HG02623 (cell line): Measurements from ENCODE around the gene ARFGEF3.
"Not testable (repeated sequence)": the region's sequence is repeated elsewhere in the genome, so short reads cannot be mapped to it uniquely, and the experiment has no call there.

ENCODE experiments used
- ATAC-seq: cut with Tn5 transposase; IDR thresholded peaks from one replicate; pipeline ENCODE4 v1.9.1; 2021; ENCODE audit warnings: moderate library complexity; ENCODE audit not compliant: unreplicated experiment

ARFGEF3 gene, protein sequence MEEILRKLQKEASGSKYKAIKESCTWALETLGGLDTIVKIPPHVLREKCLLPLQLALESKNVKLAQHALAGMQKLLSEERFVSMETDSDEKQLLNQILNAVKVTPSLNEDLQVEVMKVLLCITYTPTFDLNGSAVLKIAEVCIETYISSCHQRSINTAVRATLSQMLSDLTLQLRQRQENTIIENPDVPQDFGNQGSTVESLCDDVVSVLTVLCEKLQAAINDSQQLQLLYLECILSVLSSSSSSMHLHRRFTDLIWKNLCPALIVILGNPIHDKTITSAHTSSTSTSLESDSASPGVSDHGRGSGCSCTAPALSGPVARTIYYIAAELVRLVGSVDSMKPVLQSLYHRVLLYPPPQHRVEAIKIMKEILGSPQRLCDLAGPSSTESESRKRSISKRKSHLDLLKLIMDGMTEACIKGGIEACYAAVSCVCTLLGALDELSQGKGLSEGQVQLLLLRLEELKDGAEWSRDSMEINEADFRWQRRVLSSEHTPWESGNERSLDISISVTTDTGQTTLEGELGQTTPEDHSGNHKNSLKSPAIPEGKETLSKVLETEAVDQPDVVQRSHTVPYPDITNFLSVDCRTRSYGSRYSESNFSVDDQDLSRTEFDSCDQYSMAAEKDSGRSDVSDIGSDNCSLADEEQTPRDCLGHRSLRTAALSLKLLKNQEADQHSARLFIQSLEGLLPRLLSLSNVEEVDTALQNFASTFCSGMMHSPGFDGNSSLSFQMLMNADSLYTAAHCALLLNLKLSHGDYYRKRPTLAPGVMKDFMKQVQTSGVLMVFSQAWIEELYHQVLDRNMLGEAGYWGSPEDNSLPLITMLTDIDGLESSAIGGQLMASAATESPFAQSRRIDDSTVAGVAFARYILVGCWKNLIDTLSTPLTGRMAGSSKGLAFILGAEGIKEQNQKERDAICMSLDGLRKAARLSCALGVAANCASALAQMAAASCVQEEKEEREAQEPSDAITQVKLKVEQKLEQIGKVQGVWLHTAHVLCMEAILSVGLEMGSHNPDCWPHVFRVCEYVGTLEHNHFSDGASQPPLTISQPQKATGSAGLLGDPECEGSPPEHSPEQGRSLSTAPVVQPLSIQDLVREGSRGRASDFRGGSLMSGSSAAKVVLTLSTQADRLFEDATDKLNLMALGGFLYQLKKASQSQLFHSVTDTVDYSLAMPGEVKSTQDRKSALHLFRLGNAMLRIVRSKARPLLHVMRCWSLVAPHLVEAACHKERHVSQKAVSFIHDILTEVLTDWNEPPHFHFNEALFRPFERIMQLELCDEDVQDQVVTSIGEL (N-terminal part only)

DNA sequence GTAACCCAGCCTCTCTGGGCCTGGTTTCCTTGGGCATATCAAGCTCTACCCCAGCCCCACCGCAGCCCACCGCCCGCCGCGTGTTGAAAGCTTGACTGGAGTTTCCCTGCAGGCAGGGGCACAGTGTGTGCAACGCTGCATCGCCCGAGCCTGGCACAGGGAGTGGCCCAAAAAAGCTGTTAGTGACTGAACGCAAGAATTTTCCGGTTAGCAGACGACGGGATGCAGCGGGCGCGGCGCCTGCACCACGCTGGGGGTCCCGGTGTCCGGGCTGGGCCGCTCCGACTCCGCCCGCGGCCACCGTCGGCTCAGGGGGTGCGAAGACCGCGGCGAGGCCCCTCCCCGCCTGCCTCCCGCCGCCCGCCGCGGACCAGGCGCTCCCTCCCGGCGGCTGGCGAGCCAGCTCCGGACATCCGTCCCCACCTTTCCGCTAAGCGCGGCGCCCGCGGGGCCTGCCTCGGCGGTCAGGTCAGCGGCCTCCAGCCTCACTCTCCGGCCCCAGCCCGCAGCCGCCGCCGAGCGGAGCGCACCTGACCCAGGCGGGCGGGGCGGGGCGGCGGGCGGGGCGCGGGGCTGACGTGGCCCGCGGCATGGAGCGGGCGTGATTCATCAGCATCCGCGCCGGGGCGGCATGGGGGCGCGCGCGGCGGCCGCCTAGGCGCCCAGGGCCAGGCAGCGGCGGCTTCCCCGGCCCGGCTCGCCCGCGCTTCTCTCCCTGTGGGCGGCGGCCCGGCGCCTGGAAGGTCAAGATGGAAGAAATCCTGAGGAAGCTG, at the start of gene ARFGEF3:
Gene ARFGEF3, plus strand, starts transcription at position 602 of the 773 bp plus-strand sequence. Its CDS starts 148 bp downstream, at position 750.
- ATAC-seq = peak; percentile 50

DNA sequence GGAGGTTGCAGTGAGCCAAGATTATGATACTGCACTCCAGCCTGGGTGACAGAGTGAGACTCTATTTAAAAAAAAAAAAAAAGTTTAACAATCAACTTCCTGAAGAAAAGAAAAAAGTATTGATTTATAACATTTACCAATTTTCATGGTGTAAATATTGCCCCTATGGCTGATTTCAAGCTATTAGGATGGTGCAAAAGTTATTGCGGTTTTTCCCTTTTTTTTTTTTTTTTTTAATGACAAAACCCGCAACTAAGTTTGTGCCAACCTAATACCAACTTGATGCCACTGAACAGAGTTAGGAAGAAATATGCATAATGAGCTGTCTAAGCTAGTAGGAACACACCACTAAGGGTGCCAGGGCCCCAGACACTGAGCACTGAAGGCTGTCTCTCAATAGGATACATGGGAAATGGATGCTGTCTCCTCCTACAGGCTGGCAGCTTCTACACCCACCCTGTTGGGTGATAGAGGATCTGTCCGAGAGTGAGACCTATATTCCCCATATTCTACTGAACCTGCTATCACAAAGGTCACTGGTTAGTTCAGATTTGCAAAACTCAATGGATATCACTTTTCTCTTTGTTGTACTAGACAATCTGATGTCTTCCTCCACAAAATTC, 48.0 kb upstream of the ARFGEF3 start:
- no peak for ATAC-seq

DNA sequence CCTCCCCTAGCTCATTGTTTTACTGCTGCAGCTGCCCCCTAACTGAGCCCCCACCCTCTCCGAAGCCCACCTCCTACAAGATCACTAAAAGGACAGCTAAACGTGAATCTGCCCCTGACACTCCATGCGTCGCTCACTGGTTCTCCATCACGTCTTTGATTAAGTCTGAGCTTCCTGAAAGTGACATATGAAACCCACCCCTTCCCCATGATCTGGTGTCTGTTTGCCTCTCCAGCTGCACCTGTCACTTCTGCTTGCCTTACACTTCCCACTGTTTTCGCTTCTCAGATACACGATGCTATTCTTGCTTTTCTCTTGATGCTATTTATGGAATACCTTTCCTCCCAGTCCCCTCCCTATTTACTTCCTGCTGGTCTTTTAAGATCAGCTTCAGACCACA, 46.5 kb upstream of the ARFGEF3 start:
- ATAC-seq = no peak

DNA sequence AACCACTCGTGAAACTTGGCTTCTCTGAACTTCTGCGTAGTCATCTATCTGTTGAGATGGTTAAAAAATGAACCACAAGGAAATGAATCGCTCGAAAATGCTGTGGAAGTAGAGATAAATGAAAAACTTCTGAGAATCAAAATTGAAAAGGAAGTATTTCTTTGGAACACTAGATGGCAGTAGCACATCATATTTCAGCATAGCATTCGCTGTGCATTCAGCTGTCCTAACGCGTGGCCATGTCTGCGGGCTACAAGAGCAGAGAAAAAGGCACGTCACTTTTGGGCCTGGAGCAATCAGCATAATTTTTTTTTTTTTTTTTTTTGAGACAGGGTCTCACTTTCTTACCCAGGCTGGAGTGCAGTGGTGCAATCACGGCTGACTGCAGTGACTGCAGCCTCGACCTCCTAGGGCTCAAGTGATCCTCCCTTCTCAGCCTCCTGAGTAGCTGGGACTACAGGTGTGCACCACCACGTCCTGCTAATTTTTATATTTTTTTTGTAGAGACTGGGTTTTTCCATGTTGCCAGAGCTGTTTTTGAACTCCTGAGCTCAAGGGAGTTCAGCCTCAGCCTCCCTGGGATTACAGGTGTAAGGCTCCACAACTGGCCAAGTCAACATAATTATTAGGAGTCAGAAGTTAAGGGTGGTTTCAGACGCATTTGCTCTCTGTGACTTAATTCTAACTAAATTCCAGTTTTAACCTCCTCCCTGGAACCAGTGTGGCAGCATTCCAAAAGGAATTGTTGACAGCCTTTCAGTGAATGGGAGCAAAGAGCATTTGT, 45.7 kb upstream of the ARFGEF3 start:
- peak; percentile 60 for ATAC-seq

DNA sequence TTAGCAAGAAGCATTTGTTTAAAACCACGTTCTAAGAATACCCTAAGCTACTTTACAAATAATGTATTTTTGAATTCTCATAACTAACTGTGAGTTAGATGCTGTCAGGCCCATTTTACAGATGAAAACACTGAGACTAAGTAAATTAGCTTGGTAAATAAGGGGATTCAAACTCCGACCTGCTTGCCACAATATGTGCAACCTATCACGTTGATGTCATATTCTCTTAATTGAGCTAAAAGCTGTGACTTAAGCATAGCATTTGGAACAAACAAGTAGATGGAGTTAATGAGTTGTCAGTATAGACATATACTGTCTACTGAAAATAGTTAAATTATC, 45.1 kb upstream of the ARFGEF3 start:
- ATAC-seq = no peak

DNA sequence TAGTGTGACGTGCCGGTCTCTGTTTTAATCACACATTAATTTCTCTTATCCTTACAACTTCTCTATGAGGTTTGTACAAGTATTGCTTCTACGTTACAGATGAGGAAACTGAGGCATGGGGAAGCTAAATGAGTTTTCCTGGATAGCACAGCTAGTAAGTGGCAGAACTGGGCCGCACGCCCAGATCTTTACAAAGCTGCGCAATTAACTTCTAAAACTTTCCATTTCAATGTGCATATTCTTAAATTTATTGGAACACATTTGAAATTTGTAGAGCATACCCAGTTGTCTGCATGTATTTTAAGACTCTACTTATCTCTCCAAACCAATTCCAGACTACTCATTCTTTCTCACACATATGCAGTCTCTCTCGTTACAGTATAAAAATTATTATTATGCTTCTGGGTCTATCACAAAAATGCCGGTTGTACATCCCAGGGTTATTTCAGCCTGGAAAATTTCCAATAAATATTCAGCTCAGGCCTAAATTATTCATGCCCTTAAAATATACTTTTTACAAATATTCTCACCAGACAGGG, 44.3 kb upstream of the ARFGEF3 start:
- ATAC-seq = no peak

DNA sequence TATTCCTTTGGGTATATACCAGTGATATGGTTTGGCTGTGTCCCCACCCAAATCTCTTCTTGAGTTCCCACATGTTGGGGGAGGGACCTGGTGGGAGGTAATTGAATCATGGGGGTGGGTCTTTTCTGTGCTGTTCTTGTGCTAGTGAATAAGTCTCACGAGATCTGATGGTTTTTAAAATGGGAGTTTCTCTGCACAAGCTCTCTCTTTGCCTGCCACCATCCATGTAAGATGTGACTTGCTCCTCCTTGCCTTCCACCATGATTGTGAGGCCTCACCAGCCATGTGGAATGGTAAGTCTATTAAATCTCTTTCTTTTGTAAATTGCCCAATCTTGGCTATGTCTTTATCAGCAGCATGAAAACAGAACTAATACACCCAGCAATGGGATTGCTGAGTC, 42.5 kb upstream of the ARFGEF3 start:
- not testable (repeated sequence) for ATAC-seq

DNA sequence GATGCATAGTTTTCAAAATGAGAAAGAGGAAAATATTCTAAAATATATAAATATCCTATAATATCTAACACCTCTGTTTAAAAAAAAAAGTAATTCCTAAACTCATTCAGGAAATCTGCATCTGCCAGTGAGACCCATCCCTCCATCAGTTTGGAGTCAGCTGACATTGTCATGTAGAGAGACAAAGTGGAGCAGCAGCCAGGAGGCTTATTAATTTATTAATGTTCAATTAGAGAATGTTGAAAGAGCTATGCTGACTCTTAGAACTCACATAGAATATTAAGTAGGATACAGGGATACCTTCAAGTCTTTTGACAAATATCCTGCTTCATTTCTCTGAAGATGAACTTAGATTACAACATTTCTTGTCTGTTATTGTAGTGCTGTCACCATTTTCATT, 41.8 kb upstream of the ARFGEF3 start:
- no peak for ATAC-seq

DNA sequence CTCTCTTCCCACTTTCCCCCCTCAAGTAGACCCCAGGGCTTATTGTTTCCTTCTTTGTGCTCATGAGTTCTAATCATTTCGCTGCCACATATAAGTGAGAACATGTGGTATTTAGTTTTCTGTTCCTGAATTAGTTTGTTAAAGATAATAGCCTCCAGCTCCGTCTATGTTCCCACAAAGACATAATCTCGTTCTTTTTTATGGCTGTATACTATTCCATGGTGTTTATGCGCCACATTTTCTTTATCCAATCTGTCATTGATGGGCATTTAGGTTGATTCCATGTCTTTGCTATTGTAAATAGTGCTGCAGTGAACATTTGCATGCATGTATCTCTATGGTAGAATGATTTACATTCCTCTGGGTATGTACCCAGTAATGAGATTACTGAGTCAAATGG, 37.6 kb upstream of the ARFGEF3 start:
- no peak for ATAC-seq

DNA sequence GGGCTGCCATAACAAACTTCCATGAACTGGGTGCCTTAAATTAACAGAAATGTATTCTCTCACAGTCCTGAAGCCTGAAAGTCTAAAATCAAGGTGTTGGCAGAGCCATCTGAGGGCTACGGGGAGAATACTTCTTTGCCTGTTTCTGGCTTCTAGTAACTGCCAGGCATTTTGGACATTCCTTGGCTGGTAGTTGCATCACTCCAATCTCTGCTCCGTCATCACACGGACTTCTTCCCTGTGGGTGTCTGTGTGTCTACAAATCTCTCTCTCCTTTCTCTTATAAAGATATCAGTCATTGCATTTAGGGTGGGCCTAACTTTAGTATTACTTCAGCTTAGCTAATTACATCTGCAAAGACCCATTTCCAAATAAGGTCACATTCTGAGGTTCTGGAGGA, 33.6 kb upstream of the ARFGEF3 start:
- ATAC-seq = no peak

DNA sequence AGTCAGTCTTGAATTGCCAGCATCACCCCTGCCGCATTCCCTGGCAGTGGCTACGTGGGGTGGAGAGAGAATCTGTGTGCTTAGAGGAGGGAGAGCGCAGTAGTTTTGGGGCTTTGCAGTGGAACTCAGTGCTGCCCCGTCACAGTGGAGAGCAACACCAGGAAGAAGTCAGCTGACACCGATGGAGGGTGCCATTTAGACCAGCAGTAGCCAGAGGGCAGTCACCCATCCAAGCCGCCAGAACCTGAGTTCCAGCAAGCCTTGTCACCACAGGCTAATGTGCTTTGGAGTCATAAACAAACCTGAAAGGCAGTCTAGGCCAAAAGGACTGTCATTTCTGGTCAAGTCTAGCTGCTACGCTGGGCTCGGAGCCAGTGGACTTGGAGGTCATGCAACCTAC, 32.5 kb upstream of the ARFGEF3 start:
- no peak for ATAC-seq

DNA sequence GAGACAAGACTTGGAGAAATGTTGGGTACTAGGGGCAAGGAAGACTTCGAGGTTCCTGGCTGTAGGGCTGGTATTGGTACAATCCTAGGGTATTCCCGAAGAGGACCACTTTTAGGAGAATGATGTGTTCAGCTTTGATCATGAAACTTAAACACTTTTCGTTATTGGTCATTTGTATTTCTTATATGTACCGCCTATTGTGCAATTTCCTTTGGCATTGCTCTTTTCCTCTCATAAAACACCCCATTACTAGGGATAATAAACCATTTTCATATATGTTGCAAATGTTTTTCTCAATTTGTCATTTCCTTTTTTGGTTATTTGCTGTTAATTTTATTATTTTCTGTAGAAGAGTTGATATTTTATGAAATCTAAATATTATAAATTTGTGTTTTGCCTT, 18.9 kb upstream of the ARFGEF3 start:
- no peak for ATAC-seq

DNA sequence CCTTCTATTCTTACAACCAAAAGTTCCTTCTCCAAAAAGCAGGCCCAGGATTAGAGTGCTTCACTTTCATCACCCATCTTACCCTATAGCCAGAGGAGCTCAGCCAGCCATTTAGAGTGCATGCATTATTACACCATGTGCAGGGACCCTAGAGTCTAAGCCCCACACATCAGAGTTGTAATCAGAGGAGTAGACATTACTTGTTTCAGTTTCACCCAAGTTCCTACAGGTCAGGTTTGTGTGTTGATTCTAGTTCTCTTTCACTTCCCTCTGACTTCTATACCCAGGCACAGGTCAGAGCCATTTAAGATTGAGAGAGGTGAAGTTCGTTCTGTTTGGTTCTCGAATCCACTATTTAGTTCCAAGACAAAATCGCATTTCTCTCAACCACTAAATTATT, 16.3 kb upstream of the ARFGEF3 start:
- ATAC-seq = peak; percentile 61

DNA sequence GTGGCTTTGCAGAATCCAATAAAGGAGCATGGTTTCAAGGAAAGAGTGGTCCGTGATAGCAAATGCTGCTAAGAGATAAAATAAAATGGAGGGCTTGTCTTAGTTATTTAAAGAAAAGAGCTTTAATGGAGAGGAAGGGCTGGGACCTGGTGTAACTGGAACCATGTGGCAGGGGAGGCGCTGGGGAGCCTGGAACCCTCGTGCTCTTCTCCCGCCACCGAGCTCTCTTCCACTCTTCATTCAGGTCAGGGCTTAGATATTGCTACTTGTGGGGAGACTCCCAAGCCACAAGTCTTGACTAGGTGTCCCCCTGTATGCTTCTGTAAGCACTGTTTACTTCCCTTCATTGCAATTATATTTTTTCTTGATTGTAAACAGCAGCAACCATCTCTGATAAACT, 15.2 kb upstream of the ARFGEF3 start:
- no peak for ATAC-seq

DNA sequence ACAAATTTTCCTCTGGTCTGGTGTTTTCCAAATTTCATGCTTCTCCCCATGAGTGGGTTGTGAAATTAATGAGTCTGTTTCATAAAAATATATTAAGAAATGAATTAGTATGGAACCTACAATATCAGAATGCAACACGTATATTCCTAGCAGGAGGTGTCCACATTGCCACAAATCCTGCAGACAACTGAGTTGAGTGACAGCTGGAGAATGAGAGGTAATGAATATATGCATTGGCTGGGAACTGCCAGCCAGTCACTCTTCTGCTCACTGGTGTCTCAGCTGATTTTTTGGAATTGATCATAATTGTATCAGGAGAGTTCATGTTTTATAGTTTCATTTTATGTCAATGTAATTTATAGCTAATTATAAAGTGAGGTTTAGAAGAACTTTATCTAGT, 6.3 kb upstream of the ARFGEF3 start:
- no peak for ATAC-seq

DNA sequence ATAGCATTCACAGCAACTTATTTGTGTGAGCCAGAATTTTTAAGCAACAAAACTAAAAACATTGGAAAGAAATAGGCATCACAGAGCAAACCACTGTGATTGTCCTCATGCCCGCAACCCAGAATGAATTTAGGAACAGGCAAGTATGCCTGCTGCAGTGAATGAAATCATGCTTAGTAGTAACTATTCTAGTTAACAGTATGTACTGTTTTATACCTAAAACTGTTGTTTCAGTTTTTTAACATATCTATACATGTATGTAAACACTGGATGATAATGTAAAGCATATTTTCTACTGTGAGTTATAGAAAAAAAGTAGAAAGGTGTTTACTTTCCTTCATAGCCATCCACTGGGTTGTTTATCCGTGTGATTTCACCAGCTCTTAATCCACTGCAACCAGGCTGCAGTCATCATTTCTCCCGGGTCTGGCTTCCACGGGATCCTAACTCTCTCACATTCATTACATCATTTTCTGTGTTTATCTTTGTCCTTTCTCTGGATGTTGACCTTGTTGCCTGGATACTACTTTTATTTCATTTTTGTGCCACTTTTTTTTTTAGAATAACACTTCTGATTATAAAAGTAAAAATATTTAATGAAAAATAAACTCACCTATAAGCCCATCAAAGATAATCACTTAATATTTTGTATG, 3.6 kb upstream of the ARFGEF3 start:
- no peak for ATAC-seq

DNA sequence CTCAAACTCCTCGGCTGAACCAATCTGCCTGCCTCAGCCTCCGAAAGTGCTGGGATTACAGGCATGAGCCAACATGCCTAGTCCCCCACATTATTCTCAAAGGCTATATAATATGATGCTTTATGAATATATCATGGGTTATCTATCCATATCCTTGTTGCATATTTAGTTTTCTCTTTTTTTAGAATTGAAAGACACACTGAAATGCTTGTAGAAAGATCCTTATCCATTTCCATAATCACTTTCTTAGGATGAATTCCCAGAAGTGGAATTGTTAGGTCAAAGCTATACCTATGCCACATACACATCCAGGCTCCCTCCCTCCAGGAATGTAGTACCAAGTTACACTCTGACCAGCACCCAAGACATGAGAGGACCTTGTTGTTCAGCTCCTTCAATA, 2.5 kb upstream of the ARFGEF3 start:
- no peak for ATAC-seq

DNA sequence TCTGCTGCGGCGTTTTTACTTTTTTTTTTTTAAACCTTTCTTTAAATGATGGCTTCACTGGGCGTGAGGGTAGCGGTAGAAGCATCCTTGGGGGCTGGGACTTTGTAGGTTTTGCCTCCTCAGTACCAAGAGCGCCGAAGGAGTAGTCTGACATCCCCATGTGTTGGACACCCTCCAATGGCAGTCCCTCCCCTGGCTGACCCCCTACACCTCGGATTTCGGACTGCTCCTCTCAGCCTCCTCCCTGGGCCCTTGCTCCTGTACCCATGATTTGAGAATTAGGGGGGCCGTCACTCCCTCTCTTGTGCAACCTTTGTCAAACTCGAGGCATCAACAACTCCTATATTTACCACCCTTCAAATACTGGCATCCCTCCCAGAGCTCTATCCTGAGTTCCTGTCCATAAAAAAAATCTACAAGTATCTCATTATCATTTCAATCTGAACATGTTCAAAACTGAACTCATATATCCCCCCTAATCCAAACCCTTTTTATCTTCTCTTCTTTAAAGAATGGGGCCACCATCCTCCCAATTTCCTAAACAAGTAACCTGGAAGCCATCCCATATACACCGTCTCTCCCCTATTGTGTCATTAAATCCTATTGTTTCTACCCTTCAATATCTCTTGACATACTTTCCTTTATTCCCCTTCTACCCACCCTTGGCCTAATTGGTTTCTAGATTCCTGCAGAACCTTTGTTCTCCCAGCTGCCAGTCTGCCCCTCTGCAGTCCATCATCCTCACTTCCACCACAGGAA, 1.2 kb upstream of the ARFGEF3 start:
- ATAC-seq = no peak
